Fibroblast of mammary gland (primary cell): ENCODE results near the gene CRYGS.

Source experiments
- DNase-seq: peaks from one replicate; pipeline ENCODE4 v3.0.0-alpha.2; 2010; ENCODE audit warnings: low read depth
- H3K4me3 ChIP-seq: 2 replicates; pipeline ENCODE4 v1.5.1; 2011; ENCODE audit warnings: low read depth, mild to moderate bottlenecking, low read length, moderate library complexity; ENCODE audit not compliant: control insufficient read depth
- CTCF ChIP-seq: conservative IDR thresholded peaks from 2 replicates; pipeline ENCODE4 v1.5.1; 2011; ENCODE audit warnings: low read depth, low read length, inconsistent platforms; ENCODE audit not compliant: control insufficient read depth, insufficient read depth

The CRYGS gene

GRCh38 chr3:186514296-186515002 is 29.7 kb downstream of the CRYGS start:
- DNase-seq, result no peak
- no peak overlapping the region for H3K4me3 ChIP-seq
- TF ChIP-seq CTCF, result peak; percentile 39

- TF ChIP-seq CTCF, result no peak
Observed at GRCh38 chr3:186513386-186513785, 30.8 kb downstream of the CRYGS start.

GRCh38 chr3:186512570-186513302 is 31.4 kb downstream of the CRYGS start:
- H3K4me3 ChIP-seq, result no peak overlapping the region
- DNase-seq, result no peak
- TF ChIP-seq CTCF, result no peak

More at GRCh38 chr3:186513386-186513785, 30.8 kb downstream of the CRYGS start:
- H3K4me3 ChIP-seq, result no peak overlapping the region
- no peak for DNase-seq

- TF ChIP-seq CTCF, result no peak
- no peak overlapping the region for H3K4me3 ChIP-seq
- no peak for DNase-seq
Observed at GRCh38 chr3:186511702-186512101, 32.5 kb downstream of the CRYGS start.

GRCh38 chr3:186511245-186511644 is 32.9 kb downstream of the CRYGS start:
- TF ChIP-seq CTCF, result no peak
- DNase-seq, result no peak
- H3K4me3 ChIP-seq, result no peak overlapping the region

- no peak overlapping the region for H3K4me3 ChIP-seq
- TF ChIP-seq CTCF, result no peak
- DNase-seq, result no peak
Observed at GRCh38 chr3:186510374-186511079, 33.7 kb downstream of the CRYGS start.
